GM18951 (cell line): ENCODE measurements around the gene HPCAL1.

Source experiments
- POLR2A ChIP-seq: IDR thresholded peaks from 4 replicates; pipeline ENCODE4 v1.6.1; 2011; ENCODE audit warnings: mild to moderate bottlenecking; ENCODE audit not compliant: insufficient read length, insufficient read depth; ENCODE audit errors: extremely low read depth
- in situ Hi-C: fragments of 300-500 bp; cut with MboI; formaldehyde crosslinking; loops from one replicate; pipeline ENCODE4 v1.12.0; 2022; ENCODE audit warnings: low sequenced_read_pairs, mixed read lengths, inconsistent platforms; ENCODE audit not compliant: unreplicated experiment

HPCAL1 gene

GRCh38 chr2:10406491-10407188 is 103.9 kb downstream of the HPCAL1 start:
- TF ChIP-seq POLR2A = no peak
- in situ Hi-C loops = loop anchor here (10.0 kb wide), 1 partner anchor 102 kb away; the partner anchor contains the start of gene HPCAL1

GRCh38 chr2:10407432-10407831 is 104.7 kb downstream of the HPCAL1 start:
- in situ Hi-C loops = loop anchor here (10.0 kb wide), 1 partner anchor 103 kb away; the partner anchor contains the start of gene HPCAL1
- TF ChIP-seq POLR2A = no peak

DNA sequence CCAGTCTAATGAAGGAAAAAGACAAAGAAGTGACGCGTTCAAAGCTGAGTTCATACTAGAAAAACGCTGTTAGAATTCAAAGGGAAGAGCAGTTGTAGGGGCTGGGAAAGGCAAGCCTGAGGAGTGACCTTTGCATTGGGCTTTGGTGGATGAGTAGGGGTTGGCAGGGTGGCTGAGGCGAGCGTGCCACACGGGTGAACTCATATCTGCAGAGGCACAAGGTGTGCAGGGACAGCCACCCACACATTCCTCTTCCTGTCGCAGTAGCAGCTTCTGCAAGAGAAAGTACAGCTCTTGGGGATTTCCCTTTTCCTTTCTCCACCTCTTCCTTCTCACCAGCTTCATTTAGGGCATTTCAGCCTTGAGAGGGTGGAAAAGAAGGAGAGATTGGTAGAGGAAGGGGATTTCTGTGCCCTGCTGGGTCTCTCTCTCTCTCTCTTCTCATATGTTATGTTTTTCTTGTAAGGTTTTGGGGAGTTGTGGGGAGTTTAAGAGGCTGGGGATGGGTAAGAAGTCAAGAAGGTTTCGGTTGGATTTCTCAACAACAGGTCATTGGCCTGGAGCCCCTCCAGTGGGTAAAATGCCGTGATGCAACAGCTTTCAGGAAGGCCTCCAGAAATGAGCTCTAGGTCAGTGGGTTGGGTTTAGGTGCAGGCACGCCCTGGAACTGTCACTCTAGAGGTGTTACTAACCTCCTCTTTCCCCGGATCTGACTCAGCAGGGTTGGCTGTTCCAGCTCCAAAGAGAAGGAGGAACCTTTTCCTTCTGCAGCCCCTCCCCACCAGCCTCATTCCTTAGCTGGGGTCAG is 105.3 kb downstream of the HPCAL1 start:
- in situ Hi-C loops = loop anchor here (10.0 kb wide), 1 partner anchor 103 kb away; the partner anchor contains the start of gene HPCAL1
- no peak for TF ChIP-seq POLR2A

DNA sequence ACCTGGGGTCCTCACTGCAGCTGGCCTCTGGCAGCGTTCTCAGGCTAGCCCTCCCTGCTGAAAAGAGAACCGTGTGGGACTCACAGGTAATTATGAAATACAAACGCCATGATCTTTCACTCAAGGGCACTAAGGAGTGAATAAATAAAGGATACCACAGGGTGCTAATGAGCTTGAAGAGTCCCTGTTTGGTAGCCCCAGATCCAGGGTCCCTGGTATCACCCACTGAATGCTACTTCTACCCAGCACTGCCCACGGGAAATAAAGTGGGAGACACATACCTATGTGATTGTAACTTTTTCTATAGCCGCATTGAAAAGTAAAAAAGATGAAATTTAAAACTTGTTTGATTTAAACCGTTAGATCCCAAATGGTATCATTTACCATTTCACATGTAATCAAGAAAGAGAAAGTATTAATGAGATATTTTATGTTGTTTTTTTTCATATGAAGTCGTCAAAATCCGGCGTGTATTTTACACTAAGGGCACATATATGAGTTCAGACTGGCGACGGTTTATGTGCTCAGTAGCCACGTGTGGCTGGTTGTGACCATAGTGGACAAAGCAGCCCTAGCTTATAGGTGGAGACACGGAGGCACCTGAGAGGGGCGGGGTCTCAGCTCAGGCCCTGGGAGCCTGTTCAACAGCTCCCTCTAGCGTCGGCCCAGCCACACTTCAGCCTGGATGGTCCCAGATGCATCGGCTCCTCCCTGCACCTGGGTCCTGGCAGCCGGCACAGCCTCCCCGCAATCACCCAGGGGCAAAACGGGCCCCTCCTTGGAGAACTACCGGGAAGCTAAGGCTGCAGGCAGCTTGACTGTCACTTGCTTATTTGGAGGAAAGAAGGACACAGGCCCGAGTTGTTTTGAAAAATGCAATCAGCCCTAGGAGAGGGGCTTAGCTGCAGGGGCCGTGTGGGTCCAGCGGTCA is 106.2 kb downstream of the HPCAL1 start:
- in situ Hi-C loops = loop anchor here (10.0 kb wide), 1 partner anchor 104 kb away; the partner anchor contains the start of gene HPCAL1
- no peak for TF ChIP-seq POLR2A

DNA sequence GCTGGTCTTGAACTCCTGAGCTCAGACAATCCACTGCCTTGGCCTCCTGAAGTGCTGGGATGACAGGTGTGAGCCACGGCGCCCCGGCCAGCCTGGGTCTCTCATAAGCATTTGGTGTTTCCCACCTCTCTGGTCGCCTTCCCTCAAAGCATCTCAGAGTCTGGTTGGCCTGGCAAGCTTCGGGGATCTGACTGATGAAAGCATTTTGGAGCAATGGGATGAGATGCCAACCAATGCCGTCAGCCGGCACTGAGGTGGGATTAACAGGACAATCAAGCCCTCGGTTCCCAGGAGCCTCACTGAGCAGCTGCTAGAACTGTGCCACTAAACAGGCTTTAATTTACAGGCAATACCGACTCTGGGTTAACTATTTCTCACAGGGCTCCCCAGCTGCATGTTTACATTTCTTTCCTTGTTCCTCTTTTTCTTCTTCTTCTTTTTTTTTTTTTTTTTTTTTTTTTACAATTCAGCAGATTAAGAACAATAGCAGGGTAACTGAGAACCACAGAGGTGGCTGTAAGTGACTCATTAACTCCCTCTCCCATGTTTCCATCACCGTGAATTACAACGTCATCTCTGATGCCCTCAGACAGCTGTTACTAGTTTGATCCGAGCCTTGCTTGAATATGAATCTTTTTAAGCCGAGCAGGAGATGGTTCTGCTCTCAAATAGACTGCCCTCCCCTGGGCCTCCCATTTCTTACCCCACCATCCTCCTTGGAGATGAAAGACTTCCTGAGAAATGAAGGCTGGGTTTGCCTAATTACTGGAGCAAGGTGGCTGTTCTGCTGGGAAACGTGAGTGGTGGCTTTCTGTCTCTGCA is 107.5 kb downstream of the HPCAL1 start:
- TF ChIP-seq POLR2A = peak; percentile 34
- in situ Hi-C loops = no loop called here

DNA sequence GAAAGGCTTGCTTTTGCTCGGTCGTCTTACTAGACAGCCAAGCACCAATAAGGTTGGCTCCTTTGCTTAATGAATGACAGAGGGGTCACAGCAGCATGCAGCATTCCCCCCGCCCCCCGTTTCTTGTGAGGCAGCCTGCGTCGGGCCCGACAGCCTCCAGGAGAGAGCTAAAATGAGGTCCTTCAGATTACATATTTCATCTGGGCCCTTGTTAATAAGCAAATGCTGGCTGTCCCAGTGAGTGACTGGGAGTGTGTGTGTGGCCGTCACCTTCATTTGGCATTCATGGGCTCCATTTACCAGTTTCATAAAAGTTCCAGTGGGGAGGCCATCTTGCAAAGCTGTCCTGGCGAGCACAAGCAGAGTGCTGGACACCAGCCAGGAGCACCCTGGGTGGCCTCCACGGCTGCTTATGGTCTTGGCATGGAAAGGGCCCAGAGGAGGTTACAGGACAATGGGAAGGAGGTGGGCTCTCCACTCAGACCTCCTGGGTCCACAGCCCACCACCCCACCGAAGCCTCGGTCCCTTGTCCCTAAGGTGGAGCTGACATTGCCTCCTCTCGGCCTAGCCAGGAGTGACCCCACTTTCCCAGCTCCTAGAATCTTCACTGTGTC is 108.2 kb downstream of the HPCAL1 start:
- no peak for TF ChIP-seq POLR2A
- in situ Hi-C loops = no loop called here

GRCh38 chr2:10411557-10411956 is 108.9 kb downstream of the HPCAL1 start:
- no peak for TF ChIP-seq POLR2A
- in situ Hi-C loops = no loop called here

DNA sequence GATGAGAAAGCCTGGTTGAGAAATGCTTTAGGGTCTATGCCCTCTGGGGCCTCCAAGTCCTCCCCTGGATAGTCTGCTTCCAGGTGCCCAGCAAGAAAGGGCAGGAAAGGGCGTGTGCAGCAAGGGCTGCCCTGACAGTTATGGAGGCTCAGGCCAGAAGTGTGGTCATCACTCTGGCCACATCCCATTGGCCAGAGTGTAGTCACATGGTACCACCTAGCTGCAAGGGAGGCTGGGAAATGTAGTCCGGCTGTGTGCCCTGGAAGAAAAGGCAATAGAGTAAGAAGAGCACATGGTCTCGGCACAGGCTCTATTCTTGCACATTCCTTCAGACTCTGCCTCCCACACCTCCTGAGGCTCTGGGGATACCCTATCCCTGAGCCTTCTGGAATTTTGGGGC is 109.7 kb downstream of the HPCAL1 start:
- TF ChIP-seq POLR2A = no peak
- in situ Hi-C loops = no loop called here

DNA sequence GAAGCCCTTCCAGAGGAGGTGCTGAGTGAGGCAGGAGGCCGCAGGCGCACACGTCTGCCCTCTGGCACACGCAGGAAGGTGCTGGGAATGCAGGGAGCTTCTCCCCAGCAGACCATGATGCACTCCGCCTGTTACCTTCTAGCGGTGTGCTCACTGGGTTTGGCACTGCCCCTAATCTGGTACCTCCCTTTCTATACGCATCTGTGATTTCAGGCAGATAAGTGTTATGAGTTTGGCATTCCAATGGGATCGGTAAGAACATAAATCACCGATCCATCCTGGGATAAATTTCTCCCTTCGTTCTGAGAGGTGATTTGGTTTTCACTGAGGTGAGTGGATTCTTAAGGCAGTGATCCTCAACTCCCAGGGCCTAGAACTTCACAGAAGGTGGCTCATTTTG is 110.8 kb downstream of the HPCAL1 start:
- TF ChIP-seq POLR2A = no peak
- in situ Hi-C loops = no loop called here

DNA sequence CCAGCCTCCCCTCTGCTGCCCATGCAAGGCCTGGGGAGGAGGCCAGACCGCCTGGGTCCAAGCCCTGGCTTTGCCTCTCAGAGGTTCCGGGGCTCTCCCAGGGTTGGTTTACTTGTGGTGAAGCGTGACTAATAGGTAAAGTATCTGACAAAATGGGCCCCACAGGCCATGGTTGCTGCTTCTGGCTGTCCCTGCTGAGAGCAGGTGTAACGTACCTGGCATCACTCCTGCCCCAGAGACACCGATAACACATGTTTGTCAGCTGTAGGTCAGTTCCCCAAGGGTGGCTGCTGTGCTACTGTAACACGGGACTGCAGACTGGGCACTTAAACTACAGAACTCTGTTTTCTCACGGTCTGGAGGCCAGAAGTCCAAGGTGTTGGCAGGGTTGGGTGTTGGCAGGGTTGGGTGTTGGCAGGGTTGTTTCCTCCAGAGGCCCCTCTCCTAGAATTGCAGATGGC is 111.3 kb downstream of the HPCAL1 start:
- in situ Hi-C loops = no loop called here
- no peak for TF ChIP-seq POLR2A

GRCh38 chr2:10414591-10414990 is 111.9 kb downstream of the HPCAL1 start:
- in situ Hi-C loops = no loop called here
- TF ChIP-seq POLR2A = no peak
